H9 (cell line): ENCODE data around the gene CCDC63. TPM values are rescaled to one million over a fixed set of nuclear protein-coding genes. Genes with fewer than 3 reads are reported as not detected.

Experiments used
- DNase-seq: peaks from one replicate; pipeline ENCODE4 v3.0.0-alpha.2; 2017
- H2AFZ ChIP-seq: one replicate; pipeline ENCODE4 v1.6.1; 2013; ENCODE audit warnings: mild to moderate bottlenecking, low read length, control low read depth, moderate library complexity
- H2AK5ac ChIP-seq: 2 replicates; pipeline ENCODE4 v1.6.1; 2013; ENCODE audit warnings: low read length, control low read depth, mixed read lengths; ENCODE audit not compliant: insufficient read length
- H2BK120ac ChIP-seq: one replicate; pipeline ENCODE4 v1.6.1; 2013; ENCODE audit warnings: low read depth, mild to moderate bottlenecking, low read length, control low read depth, inconsistent platforms; ENCODE audit not compliant: poor library complexity, severe bottlenecking
- H2BK12ac ChIP-seq: 2 replicates; pipeline ENCODE4 v1.6.1; 2013; ENCODE audit warnings: low read length, control low read depth, mixed read lengths, low read depth; ENCODE audit not compliant: insufficient read length
- H2BK15ac ChIP-seq: 2 replicates; pipeline ENCODE4 v1.6.1; 2013; ENCODE audit warnings: low read depth, low read length, control low read depth
- H2BK20ac ChIP-seq: one replicate; pipeline ENCODE4 v1.6.1; 2013; ENCODE audit warnings: low read depth, mild to moderate bottlenecking, low read length, control low read depth, inconsistent platforms; ENCODE audit not compliant: poor library complexity, severe bottlenecking
- H2BK5ac ChIP-seq: 2 replicates; pipeline ENCODE4 v1.6.1; 2013; ENCODE audit warnings: low read length, control low read depth, mixed read lengths; ENCODE audit not compliant: insufficient read length
- H3K14ac ChIP-seq: 2 replicates; pipeline ENCODE4 v1.6.1; 2013; ENCODE audit warnings: low read length, control low read depth; ENCODE audit not compliant: insufficient read depth
- H3K18ac ChIP-seq: 2 replicates; pipeline ENCODE4 v1.6.1; 2013; ENCODE audit warnings: low read depth, mild to moderate bottlenecking, mixed read lengths, low read length, control low read depth; ENCODE audit not compliant: insufficient read length
- H3K23ac ChIP-seq: 2 replicates; pipeline ENCODE4 v1.6.1; 2013; ENCODE audit warnings: low read length, control low read depth, mixed read lengths, low read depth; ENCODE audit not compliant: insufficient read length
- H3K23me2 ChIP-seq: 2 replicates; pipeline ENCODE4 v1.6.1; 2013; ENCODE audit warnings: low read depth, mild to moderate bottlenecking, mixed read lengths, low read length, control low read depth; ENCODE audit not compliant: insufficient read length, poor library complexity, severe bottlenecking
- H3K27ac ChIP-seq: 2 replicates; pipeline ENCODE4 v1.5.1; 2013; ENCODE audit warnings: low read length, control low read depth, mixed read lengths, low read depth; ENCODE audit not compliant: insufficient read length
- H3K27me3 ChIP-seq: 2 replicates; pipeline ENCODE4 v1.6.1; 2013; ENCODE audit warnings: low read length, control low read depth, inconsistent platforms; ENCODE audit not compliant: insufficient read depth
- H3K4ac ChIP-seq: 2 replicates; pipeline ENCODE4 v1.6.1; 2013; ENCODE audit warnings: low read depth, mild to moderate bottlenecking, control low read depth, inconsistent platforms, low read length, moderate library complexity
- H3K4me1 ChIP-seq: 2 replicates; pipeline ENCODE4 v1.6.1; 2013; ENCODE audit warnings: low read length, control low read depth, inconsistent platforms; ENCODE audit not compliant: insufficient read depth
- H3K4me2 ChIP-seq: 2 replicates; pipeline ENCODE4 v1.6.1; 2013; ENCODE audit warnings: low read length, control low read depth, mixed read lengths; ENCODE audit not compliant: insufficient read length, insufficient read depth
- H3K56ac ChIP-seq: 2 replicates; pipeline ENCODE4 v1.6.1; 2013; ENCODE audit warnings: low read depth, mild to moderate bottlenecking, mixed read lengths, low read length, control low read depth; ENCODE audit not compliant: insufficient read length
- H3K79me1 ChIP-seq: 2 replicates; pipeline ENCODE4 v1.6.1; 2013; ENCODE audit warnings: low read depth, mild to moderate bottlenecking, moderate library complexity, low read length, control low read depth, inconsistent platforms; ENCODE audit not compliant: insufficient read depth, poor library complexity, severe bottlenecking
- H3K79me2 ChIP-seq: 2 replicates; pipeline ENCODE4 v1.6.1; 2013; ENCODE audit warnings: low read length, control low read depth, inconsistent platforms; ENCODE audit not compliant: insufficient read depth
- H3K9ac ChIP-seq: 2 replicates; pipeline ENCODE4 v1.6.1; 2013; ENCODE audit warnings: low read length, control low read depth, mixed read lengths; ENCODE audit not compliant: insufficient read length; ENCODE audit errors: extremely low read depth
- H3K9me3 ChIP-seq: one replicate; pipeline ENCODE4 v1.6.1; 2013; ENCODE audit warnings: low read depth, low read length, inconsistent platforms; ENCODE audit not compliant: control insufficient read depth
- H3T11ph ChIP-seq: one replicate; pipeline ENCODE4 v1.6.1; 2013; ENCODE audit warnings: mild to moderate bottlenecking, low read length, control low read depth, inconsistent platforms
- H4K20me1 ChIP-seq: one replicate; pipeline ENCODE4 v1.6.1; 2013; ENCODE audit not compliant: control insufficient read depth, insufficient read length, insufficient read depth
- H4K5ac ChIP-seq: 2 replicates; pipeline ENCODE4 v1.6.1; 2013; ENCODE audit warnings: low read depth, mild to moderate bottlenecking, mixed read lengths, low read length, control low read depth; ENCODE audit not compliant: insufficient read length
- H4K8ac ChIP-seq: replicated peaks from 2 replicates; pipeline ENCODE4 v1.6.1; 2013; ENCODE audit warnings: low read length, control low read depth, mixed read lengths, low read depth; ENCODE audit not compliant: insufficient read length
- H4K91ac ChIP-seq: 2 replicates; pipeline ENCODE4 v1.6.1; 2013; ENCODE audit warnings: low read depth, mild to moderate bottlenecking, moderate library complexity, mixed read lengths, low read length, control low read depth; ENCODE audit not compliant: insufficient read length
- H3K27ac Mint-ChIP-seq, 3 experiments: 2 replicates in 2 of 3; 3 replicates in 1 of 3; pipeline ENCODE4 v1.8.0; 2020 to 2021; ENCODE audit warnings: mixed read lengths in 3 of 3, mild to moderate bottlenecking in 1 of 3, moderate library complexity in 1 of 3
- H3K27me3 Mint-ChIP-seq: 2 replicates; pipeline ENCODE4 v1.8.0; 2021; ENCODE audit warnings: low read depth, mild to moderate bottlenecking, moderate library complexity, mixed read lengths
- H3K36me3 Mint-ChIP-seq, 3 experiments: 2 replicates in 2 of 3; 3 replicates in 1 of 3; pipeline ENCODE4 v1.8.0; 2020 to 2021; ENCODE audit warnings: low read depth in 3 of 3, mixed read lengths in 3 of 3; ENCODE audit not compliant: insufficient read depth in 1 of 3
- H3K4me1 Mint-ChIP-seq, 2 experiments: 2 replicates each; pipeline ENCODE4 v1.8.0; 2020; ENCODE audit warnings: mixed read lengths in 2 of 2
- H3K4me3 Mint-ChIP-seq, 2 experiments: 2 replicates in 1 of 2; 3 replicates in 1 of 2; pipeline ENCODE4 v1.8.0; 2020 to 2021; ENCODE audit warnings: mild to moderate bottlenecking in 2 of 2, mixed read lengths in 2 of 2, moderate library complexity in 1 of 2
- H3K9me3 Mint-ChIP-seq, 2 experiments: 2 replicates in 1 of 2; 3 replicates in 1 of 2; pipeline ENCODE4 v1.8.0; 2020; ENCODE audit warnings: mild to moderate bottlenecking in 2 of 2, mixed read lengths in 2 of 2, moderate library complexity in 1 of 2
- CTCF ChIP-seq: fragments of 200-600 bp; sonication (generic); conservative IDR thresholded peaks from 3 replicates; pipeline ENCODE4 v1.8.0; 2021; ENCODE audit warnings: antibody characterized with exemption, mild to moderate bottlenecking
- WGBS: extraction: QIAGEN DNeasy Blood & Tissue Kit; methylation state at CpG from one replicate; pipeline ENCODE4 v1.1.7; 2013; ENCODE audit warnings: missing lambda C conversion rate, low lambda C conversion rate, mixed read lengths; ENCODE audit not compliant: insufficient read length; ENCODE audit errors: extremely low coverage; 5-methylcytosine and 5-hydroxymethylcytosine counted together
- total RNA-seq: library from RNA; stranded (reverse); gene quantifications from 2 replicates; pipeline ENCODE4 v1.2.1, GENCODE V29; 2021

CCDC63 gene
- total RNA-seq, 1 experiment from 2014 or later, result 0.77 TPM

- no peak overlapping the region for H3K4me3 Mint-ChIP-seq
- H3K27me3 Mint-ChIP-seq, result peaks cover 2% of the 10 kb centered on the region; the same call in 1 of the 2 replicates
- H3K27ac Mint-ChIP-seq, result 0 out of 7 replicates have a peak overlapping the region, but pooled peaks of 1 of the 3 experiments have one; percentile 29
- no CpG with 5 or more reads among the region's 9 CpGs for WGBS
- H3K23ac ChIP-seq, result no peak overlapping the region
- H3K56ac ChIP-seq, result no peak overlapping the region
- no peak overlapping the region for H3K18ac ChIP-seq
- H2BK15ac ChIP-seq, result no peak overlapping the region
- H3K4me2 ChIP-seq, result no peak overlapping the region
- H2AFZ ChIP-seq, result no peak overlapping the region
- no peak overlapping the region for H3K14ac ChIP-seq
- no peak overlapping the region for H4K5ac ChIP-seq
- H3K9me3 Mint-ChIP-seq, result no peaks in the 10 kb centered on the region; a peak in 2 of 5 replicates
- H4K20me1 ChIP-seq, result no peaks in the 10 kb centered on the region
- H3K79me1 ChIP-seq, result no peaks in the 10 kb centered on the region
- no peak overlapping the region for H2BK5ac ChIP-seq
- no peak overlapping the region for H4K8ac ChIP-seq
- H3K9me3 ChIP-seq, result no peaks in the 10 kb centered on the region
- H3T11ph ChIP-seq, result no peak overlapping the region
- H2BK12ac ChIP-seq, result no peak overlapping the region
- DNase-seq, result no peak
- no peak for TF ChIP-seq CTCF
- no peaks in the 10 kb centered on the region for H3K23me2 ChIP-seq
- no peak overlapping the region for H2BK120ac ChIP-seq
- H2AK5ac ChIP-seq, result no peak overlapping the region
- H3K27me3 ChIP-seq, result no peaks in the 10 kb centered on the region
- peaks cover 47% of the 10 kb centered on the region in 2 experiments for H3K4me1 Mint-ChIP-seq
- no peak overlapping the region for H3K9ac ChIP-seq
- H2BK20ac ChIP-seq, result no peak overlapping the region
- no peaks in the 10 kb centered on the region for H3K79me2 ChIP-seq
- no peak overlapping the region for H4K91ac ChIP-seq
- no peak overlapping the region for H3K4ac ChIP-seq
- no peak overlapping the region for H3K27ac ChIP-seq
- H3K36me3 Mint-ChIP-seq, result no peaks in the 10 kb centered on the region
- H3K4me1 ChIP-seq, result peaks cover 3% of the 10 kb centered on the region; the same call in 1 of the 2 replicates
Observed at GRCh38 chr12:110923692-110924334, 77.0 kb downstream of the CCDC63 start.
